T-helper 2 cell treated with Interferon-gamma antibody and Interleukin-4, amounts not matched to agents 100 ng/mL and 5 ng/mL, for 36 hours (primary cell): ENCODE results near the gene POLR2J2. TPM values are rescaled to one million over a fixed set of nuclear protein-coding genes. Genes with fewer than 3 reads are reported as not detected.
"Not testable (repeated sequence)": the region's sequence is repeated elsewhere in the genome, so short reads cannot be mapped to it uniquely, and the experiment has no call there.

ENCODE experiments used
- intact Hi-C: fragments of 100-400 bp; cut with micrococcal nuclease; formaldehyde crosslinking; loops from one replicate; pipeline ENCODE4 v1.15.1; 2023
- total RNA-seq: library from RNA; stranded (reverse); gene quantifications from 2 replicates; pipeline ENCODE4 v1.2.3, GENCODE V29; 2022

POLR2J2 gene
- total RNA-seq = 19.0 and 20.8 TPM in 2 replicates

GRCh38 chr7:102671166-102671955, at the start of gene POLR2J2:
POLR2J2 (minus strand) TSS chr7:102671663; CDS start chr7:102671601, 62 bp downstream.
- intact Hi-C loops = not testable (repeated sequence)

- intact Hi-C loops = not testable (repeated sequence)
Observed at GRCh38 chr7:102718491-102718890, 47.0 kb upstream of the POLR2J2 start.

- intact Hi-C loops = not testable (repeated sequence)
Observed at GRCh38 chr7:102715718-102716117, 44.3 kb upstream of the POLR2J2 start.

- intact Hi-C loops = not testable (repeated sequence)
Observed at GRCh38 chr7:102714774-102715522, 43.5 kb upstream of the POLR2J2 start.

GRCh38 chr7:102713691-102714080, 42.2 kb upstream of the POLR2J2 start:
- intact Hi-C loops = not testable (repeated sequence)

GRCh38 chr7:102713011-102713690, 41.7 kb upstream of the POLR2J2 start:
- intact Hi-C loops = not testable (repeated sequence)

GRCh38 chr7:102698962-102699750, 27.7 kb upstream of the POLR2J2 start:
- intact Hi-C loops = not testable (repeated sequence)

- intact Hi-C loops = not testable (repeated sequence)
Observed at GRCh38 chr7:102697642-102698512, 26.4 kb upstream of the POLR2J2 start.

- intact Hi-C loops = not testable (repeated sequence)
Observed at GRCh38 chr7:102696009-102696408, 24.5 kb upstream of the POLR2J2 start.

GRCh38 chr7:102695033-102695552, 23.6 kb upstream of the POLR2J2 start:
- intact Hi-C loops = not testable (repeated sequence)

GRCh38 chr7:102694008-102694407, 22.5 kb upstream of the POLR2J2 start:
- intact Hi-C loops = not testable (repeated sequence)

- intact Hi-C loops = not testable (repeated sequence)
Observed at GRCh38 chr7:102690602-102691001, 19.1 kb upstream of the POLR2J2 start.

GRCh38 chr7:102689436-102690282, 18.2 kb upstream of the POLR2J2 start:
- intact Hi-C loops = not testable (repeated sequence)

- intact Hi-C loops = not testable (repeated sequence)
Observed at GRCh38 chr7:102688299-102689036, 17.0 kb upstream of the POLR2J2 start.

GRCh38 chr7:102682560-102682959, 11.1 kb upstream of the POLR2J2 start:
- intact Hi-C loops = not testable (repeated sequence)

- intact Hi-C loops = not testable (repeated sequence)
Observed at GRCh38 chr7:102680780-102681179, 9.3 kb upstream of the POLR2J2 start.

GRCh38 chr7:102675545-102675944, 4.1 kb upstream of the POLR2J2 start:
- intact Hi-C loops = not testable (repeated sequence)

GRCh38 chr7:102673447-102674067, 2.1 kb upstream of the POLR2J2 start:
- intact Hi-C loops = not testable (repeated sequence)
